ENCODE data around the gene DBF4B.

Gene DBF4B

GRCh38 chr17:44761932-44762810 is 53.7 kb downstream of the DBF4B start:
- no peak for DNase-seq

- no peak for DNase-seq
Measured at GRCh38 chr17:44763170-44763569, 54.7 kb downstream of the DBF4B start.

- no peak for DNase-seq
Measured at GRCh38 chr17:44765965-44766364, 57.5 kb downstream of the DBF4B start.

GRCh38 chr17:44766409-44767038 is 58.1 kb downstream of the DBF4B start:
- no peak for DNase-seq

- no peak for DNase-seq
Measured at GRCh38 chr17:44767493-44767892, 59.0 kb downstream of the DBF4B start.

GRCh38 chr17:44768505-44769142 is 60.2 kb downstream of the DBF4B start:
- no peak for DNase-seq

GRCh38 chr17:44769230-44769629 is 60.8 kb downstream of the DBF4B start:
- DNase-seq: no peak

- no peak for DNase-seq
Measured at GRCh38 chr17:44769647-44770084, 61.2 kb downstream of the DBF4B start.

GRCh38 chr17:44770166-44770925 is 61.9 kb downstream of the DBF4B start:
- no peak for DNase-seq

- no peak for DNase-seq
Measured at GRCh38 chr17:44772308-44773045, 64.0 kb downstream of the DBF4B start.

- no peak for DNase-seq
Measured at GRCh38 chr17:44773140-44773539, 64.7 kb downstream of the DBF4B start.

- peak; percentile 93 for DNase-seq
Measured at GRCh38 chr17:44774271-44775135, 66.0 kb downstream of the DBF4B start.

- DNase-seq: peak; percentile 98
Measured at GRCh38 chr17:44775136-44775837, 66.8 kb downstream of the DBF4B start.

GRCh38 chr17:44775838-44776621 is 67.6 kb downstream of the DBF4B start:
- no peak for DNase-seq

GRCh38 chr17:44776628-44777393 is 68.3 kb downstream of the DBF4B start:
- DNase-seq: no peak

- no peak for DNase-seq
Measured at GRCh38 chr17:44777394-44778348, 69.2 kb downstream of the DBF4B start.

GRCh38 chr17:44778656-44779210 is 70.3 kb downstream of the DBF4B start:
- DNase-seq: no peak
